HUES6 (cell line): ENCODE results near the gene SERTAD2.

Experiments used
- H3K27ac ChIP-seq: 2 replicates; pipeline ENCODE4 v1.7.0; 2013; ENCODE audit warnings: low read depth, mild to moderate bottlenecking, low read length, inconsistent platforms
- H3K27me3 ChIP-seq: 2 replicates; pipeline ENCODE4 v1.6.1; 2013; ENCODE audit warnings: low read length; ENCODE audit not compliant: control insufficient read depth, insufficient read depth
- H3K36me3 ChIP-seq: 2 replicates; pipeline ENCODE4 v1.6.1; 2013; ENCODE audit warnings: low read length; ENCODE audit not compliant: control insufficient read depth, insufficient read depth
- H3K4me1 ChIP-seq: 2 replicates; pipeline ENCODE4 v1.6.1; 2013; ENCODE audit warnings: low read length; ENCODE audit not compliant: control insufficient read depth, insufficient read depth
- H3K4me3 ChIP-seq: 2 replicates; pipeline ENCODE4 v1.5.1; 2013; ENCODE audit warnings: low read depth, low read length
- H3K9ac ChIP-seq: one replicate; pipeline ENCODE4 v1.6.1; 2013; ENCODE audit warnings: mild to moderate bottlenecking, low read length
- H3K9me3 ChIP-seq: 2 replicates; pipeline ENCODE4 v1.6.1; 2013; ENCODE audit warnings: low read depth, low read length; ENCODE audit not compliant: control insufficient read depth, insufficient read depth

SERTAD2 gene

DNA sequence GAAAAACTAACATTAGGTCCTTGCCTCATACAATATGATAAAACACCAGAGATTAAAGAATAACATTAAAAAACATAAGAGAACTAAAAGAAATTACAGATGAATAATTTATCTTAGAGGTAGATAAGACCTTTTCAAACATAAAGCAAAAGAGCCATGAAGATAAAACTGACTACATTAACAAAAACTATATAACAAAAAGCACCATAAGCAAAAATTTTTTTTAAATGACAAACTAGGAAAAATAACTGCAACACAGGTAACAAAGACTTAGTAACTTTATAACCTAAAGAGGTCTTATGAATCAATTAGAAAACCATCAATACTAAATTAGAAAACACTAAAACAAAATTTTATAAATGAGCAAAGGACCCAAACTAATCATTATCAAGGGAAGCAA is 16.3 kb upstream of the SERTAD2 start:
- no peaks in the 10 kb centered on the region for H3K9me3 ChIP-seq
- no peak overlapping the region for H3K4me3 ChIP-seq
- H3K36me3 ChIP-seq = no peaks in the 10 kb centered on the region
- peaks cover 21% of the 10 kb centered on the region for H3K4me1 ChIP-seq
- no peaks in the 10 kb centered on the region for H3K27me3 ChIP-seq
- H3K9ac ChIP-seq = no peak overlapping the region
- no peak overlapping the region for H3K27ac ChIP-seq

DNA sequence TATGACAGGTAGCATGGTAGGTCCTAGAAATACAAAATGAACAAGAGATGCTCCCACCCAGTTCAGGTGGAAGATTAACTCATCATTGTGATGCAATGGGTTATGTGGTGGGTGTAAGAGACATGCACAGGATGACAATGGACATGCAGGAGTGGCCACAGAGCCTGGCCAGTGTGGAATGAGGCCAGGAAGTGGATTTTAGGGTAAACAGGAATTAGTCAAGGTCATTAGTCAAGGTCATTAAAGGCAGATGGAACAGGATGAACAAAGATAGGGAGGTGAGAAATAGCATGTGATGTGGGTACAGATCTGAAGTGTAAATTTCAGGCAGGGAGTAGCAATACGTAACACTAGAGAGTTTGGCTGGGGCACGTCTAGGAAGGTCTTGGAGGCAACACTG is 15.6 kb upstream of the SERTAD2 start:
- Histone ChIP-seq H3K27ac (no peak overlapping the region), H3K36me3 (no peaks in the 10 kb centered on the region), H3K4me3 (no peak overlapping the region), H3K27me3 (no peaks in the 10 kb centered on the region), H3K9me3 (no peaks in the 10 kb centered on the region), H3K4me1 (peaks cover 21% of the 10 kb centered on the region), H3K9ac (no peak overlapping the region)

DNA sequence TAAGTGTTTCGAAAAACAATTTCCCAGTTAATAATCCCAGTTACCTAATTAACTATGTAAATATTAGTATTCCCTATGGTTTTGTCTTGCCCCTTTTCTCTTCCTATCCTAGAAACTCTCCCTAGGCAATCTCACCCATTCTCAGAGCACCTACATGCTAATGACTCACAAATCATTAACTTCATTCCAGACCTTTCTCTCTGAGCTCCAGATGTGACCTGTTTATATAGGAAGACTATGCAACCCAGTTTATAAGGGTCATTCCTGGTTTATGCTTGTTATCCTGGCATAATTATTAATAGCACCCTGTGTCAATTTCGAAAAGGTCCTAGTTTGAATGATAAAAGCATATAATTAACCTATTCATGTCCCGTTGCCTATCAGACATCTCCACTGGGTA is 14.8 kb upstream of the SERTAD2 start:
- Histone ChIP-seq H3K27ac (no peak overlapping the region), H3K9ac (no peak overlapping the region), H3K9me3 (no peaks in the 10 kb centered on the region), H3K36me3 (no peaks in the 10 kb centered on the region), H3K4me1 (peaks cover 21% of the 10 kb centered on the region), H3K4me3 (no peak overlapping the region), H3K27me3 (no peaks in the 10 kb centered on the region)

DNA sequence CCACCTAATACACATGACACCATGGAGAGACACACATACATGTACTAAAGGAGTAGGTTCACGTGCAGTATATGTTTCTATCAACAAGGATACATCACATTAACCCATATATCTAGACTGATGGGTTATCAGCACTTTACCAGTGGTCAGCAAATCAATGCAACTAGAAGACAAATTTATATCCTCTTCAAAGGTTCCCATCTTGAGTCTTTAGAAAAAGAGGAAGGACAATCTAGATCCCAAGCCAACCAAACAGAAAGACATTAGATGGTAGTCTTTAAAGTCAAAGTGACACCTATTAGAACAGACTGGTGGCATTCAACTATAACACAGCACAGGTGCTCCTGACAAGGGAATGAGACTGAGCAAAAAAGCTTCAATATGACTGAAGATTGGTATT is 13.8 kb upstream of the SERTAD2 start:
- H3K27ac ChIP-seq = no peak overlapping the region
- H3K27me3 ChIP-seq = no peaks in the 10 kb centered on the region
- peaks cover 21% of the 10 kb centered on the region for H3K4me1 ChIP-seq
- H3K36me3 ChIP-seq = no peaks in the 10 kb centered on the region
- no peak overlapping the region for H3K9ac ChIP-seq
- H3K4me3 ChIP-seq = no peak overlapping the region
- H3K9me3 ChIP-seq = no peaks in the 10 kb centered on the region

DNA sequence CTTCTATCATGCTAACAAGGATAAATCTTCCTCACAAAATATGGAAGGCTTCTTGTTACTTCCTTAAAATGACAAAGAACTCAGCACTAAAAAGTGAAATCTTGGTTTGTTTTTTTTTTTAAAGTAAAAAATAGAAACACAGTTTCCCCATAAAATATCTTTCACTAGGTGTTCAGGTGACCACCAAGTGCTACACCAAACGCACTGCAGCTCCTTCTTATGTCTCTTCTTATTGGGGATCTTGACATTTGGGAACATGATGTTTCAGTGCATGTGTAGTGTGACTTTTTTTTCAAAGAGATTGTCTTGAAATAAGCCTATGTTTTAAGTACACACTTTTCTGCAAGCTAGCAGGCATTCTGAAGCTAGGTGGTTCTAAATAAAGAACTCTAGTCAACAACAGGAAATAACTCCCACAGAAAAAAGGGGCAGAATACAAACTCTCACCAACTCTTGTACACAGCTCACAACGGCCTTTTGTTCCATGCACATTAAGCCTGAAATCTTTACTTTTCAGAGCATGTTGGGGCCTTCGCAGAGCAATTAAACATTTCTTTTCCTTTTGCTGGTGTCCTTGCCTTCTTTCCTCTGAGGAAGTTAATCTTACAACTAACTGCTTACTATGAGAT is 13.2 kb upstream of the SERTAD2 start:
- H3K4me3 ChIP-seq = no peak overlapping the region
- no peaks in the 10 kb centered on the region for H3K27me3 ChIP-seq
- H3K9me3 ChIP-seq = no peaks in the 10 kb centered on the region
- H3K27ac ChIP-seq = no peak overlapping the region
- H3K4me1 ChIP-seq = peaks cover 21% of the 10 kb centered on the region
- no peaks in the 10 kb centered on the region for H3K36me3 ChIP-seq
- H3K9ac ChIP-seq = no peak overlapping the region

DNA sequence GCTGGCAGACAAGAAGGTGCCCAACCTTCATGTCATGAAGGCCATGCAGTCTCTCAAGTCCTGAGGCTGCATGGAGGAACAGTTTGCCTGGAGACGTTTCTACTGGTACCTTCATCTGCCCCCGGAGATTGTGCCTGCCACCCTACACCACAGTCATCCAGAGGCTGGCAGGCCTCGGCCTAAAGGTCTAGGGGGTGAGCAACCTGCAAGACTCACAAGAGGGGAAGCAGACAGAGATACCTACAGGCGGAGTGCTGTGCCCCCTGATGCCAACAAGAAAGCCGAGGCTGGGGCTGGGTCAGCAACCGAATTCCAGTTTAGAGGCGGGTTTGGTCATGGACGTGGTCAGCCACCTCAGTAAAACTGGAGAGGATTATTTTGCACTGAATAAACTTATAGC is 12.0 kb upstream of the SERTAD2 start:
- H3K4me3 ChIP-seq = no peak overlapping the region
- no peak overlapping the region for H3K27ac ChIP-seq
- no peaks in the 10 kb centered on the region for H3K27me3 ChIP-seq
- H3K9ac ChIP-seq = no peak overlapping the region
- H3K9me3 ChIP-seq = no peaks in the 10 kb centered on the region
- peaks cover 21% of the 10 kb centered on the region for H3K4me1 ChIP-seq
- no peaks in the 10 kb centered on the region for H3K36me3 ChIP-seq

DNA sequence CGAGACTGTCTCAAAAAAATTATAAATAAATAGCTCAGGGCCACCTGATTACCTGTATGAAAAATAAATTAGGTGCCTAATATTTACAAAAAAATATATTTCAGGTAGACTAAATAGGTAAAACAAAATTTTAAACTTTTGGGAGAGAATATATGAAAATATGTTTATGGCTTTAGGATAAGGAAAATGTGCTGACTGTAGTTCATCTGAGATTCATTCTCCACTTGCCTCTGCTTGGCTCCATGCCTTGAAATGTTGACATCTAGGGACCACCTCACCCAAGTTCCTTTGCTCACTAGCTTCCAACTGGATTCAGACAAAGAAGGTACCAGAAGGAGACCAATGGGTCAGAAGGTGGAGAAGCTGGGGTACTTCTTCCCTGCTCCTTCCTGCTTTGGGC is 9.7 kb upstream of the SERTAD2 start:
- Histone ChIP-seq H3K27me3 (no peaks in the 10 kb centered on the region), H3K4me3 (no peak overlapping the region), H3K9me3 (no peaks in the 10 kb centered on the region), H3K4me1 (peaks cover 10% of the 10 kb centered on the region), H3K27ac (no peak overlapping the region), H3K36me3 (no peaks in the 10 kb centered on the region), H3K9ac (no peak overlapping the region)

DNA sequence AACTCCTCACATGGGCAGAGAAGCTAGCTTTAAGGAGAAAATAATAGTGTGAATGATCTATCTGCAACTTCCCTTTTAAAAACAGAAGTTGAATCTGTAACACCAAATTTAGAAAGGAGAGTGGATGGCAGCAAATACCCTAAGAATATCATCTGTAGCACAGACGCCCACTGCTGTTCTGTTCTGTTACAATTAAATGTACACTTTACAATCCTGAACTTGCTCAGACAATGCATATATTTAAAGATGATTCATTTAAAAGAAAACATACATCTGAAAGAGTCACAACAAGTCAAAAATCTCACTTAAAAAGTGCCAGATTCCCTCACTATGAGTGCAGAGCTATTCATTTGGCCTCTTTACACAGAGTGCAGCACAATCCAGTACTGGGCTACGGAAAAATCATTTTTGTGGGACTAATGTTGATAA is 8.0 kb upstream of the SERTAD2 start:
- Histone ChIP-seq H3K4me1 (peaks cover 5% of the 10 kb centered on the region; the same call in 1 of the 2 replicates), H3K27ac (no peak overlapping the region), H3K27me3 (no peaks in the 10 kb centered on the region), H3K9me3 (no peaks in the 10 kb centered on the region), H3K4me3 (no peak overlapping the region), H3K9ac (no peak overlapping the region), H3K36me3 (no peaks in the 10 kb centered on the region)

DNA sequence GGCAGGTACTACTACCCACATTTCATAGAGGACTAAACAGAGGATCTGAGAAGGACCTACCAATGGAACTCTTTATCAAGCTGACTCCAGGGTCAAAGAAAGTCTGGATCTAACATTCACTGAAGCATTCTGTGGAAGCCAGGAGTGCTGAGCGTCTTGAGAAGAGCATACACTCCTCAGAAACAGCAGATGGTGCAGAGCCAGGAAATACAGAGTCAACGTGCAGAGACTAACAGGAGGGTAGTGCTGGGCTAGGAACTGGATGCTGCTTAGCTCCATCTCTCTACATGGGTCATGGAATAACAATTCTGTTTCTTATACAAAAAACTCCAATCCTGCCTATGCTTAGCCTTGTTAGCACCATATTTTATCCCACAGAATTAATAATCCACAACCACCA is 5.5 kb upstream of the SERTAD2 start:
- Histone ChIP-seq H3K4me1 (peaks cover 11% of the 10 kb centered on the region; the same call in 1 of the 2 replicates), H3K36me3 (no peaks in the 10 kb centered on the region), H3K9ac (no peak overlapping the region), H3K9me3 (no peaks in the 10 kb centered on the region), H3K4me3 (no peak overlapping the region), H3K27ac (no peak overlapping the region), H3K27me3 (peaks cover 17% of the 10 kb centered on the region)

DNA sequence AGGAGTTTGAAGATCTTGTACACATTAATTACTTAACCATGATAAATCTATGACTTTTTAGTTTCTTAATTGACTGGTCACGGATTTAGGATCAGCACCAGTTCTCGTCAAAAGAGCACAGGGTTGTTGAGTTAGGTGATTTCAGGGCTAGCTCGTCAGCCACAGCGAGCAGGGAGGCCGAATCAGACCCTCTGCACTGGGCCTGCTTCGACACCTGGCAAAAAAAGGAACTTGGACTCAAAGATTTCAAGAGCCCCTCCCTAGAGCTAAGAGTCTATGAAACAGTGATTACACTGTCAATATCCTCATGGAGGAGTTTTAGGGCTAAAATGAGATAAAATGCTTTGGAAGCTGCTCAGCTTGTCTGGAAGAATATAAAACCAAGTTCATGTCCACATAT is 4.6 kb upstream of the SERTAD2 start:
- Histone ChIP-seq H3K9ac (no peak overlapping the region), H3K36me3 (no peaks in the 10 kb centered on the region), H3K4me1 (peaks cover 11% of the 10 kb centered on the region; the same call in 1 of the 2 replicates), H3K4me3 (no peak overlapping the region), H3K27ac (no peak overlapping the region), H3K9me3 (no peaks in the 10 kb centered on the region), H3K27me3 (peaks cover 17% of the 10 kb centered on the region)

DNA sequence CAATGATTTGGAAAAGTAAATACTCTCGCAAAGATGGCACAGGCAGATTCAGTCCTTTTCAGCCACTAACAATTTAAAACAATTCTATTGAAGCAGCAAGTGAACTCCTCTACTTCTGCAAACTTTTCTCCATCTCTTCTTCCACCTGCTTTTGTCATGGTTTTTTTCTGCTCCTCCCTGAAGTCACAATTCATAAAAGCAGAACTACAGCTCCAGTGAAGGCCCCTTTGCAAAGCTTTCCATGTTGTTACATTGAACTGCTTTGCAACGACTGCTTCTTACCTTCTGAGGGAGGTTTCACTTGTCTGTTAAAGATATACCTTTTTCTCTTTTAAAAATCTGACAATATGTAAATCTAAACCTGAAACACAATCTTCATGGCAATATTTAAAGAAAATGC is 3.7 kb upstream of the SERTAD2 start:
- H3K9ac ChIP-seq = no peak overlapping the region
- peaks cover 19% of the 10 kb centered on the region for H3K27me3 ChIP-seq
- no peak overlapping the region for H3K4me3 ChIP-seq
- H3K9me3 ChIP-seq = no peaks in the 10 kb centered on the region
- H3K36me3 ChIP-seq = no peaks in the 10 kb centered on the region
- peaks cover 13% of the 10 kb centered on the region for H3K4me1 ChIP-seq
- H3K27ac ChIP-seq = no peak overlapping the region

DNA sequence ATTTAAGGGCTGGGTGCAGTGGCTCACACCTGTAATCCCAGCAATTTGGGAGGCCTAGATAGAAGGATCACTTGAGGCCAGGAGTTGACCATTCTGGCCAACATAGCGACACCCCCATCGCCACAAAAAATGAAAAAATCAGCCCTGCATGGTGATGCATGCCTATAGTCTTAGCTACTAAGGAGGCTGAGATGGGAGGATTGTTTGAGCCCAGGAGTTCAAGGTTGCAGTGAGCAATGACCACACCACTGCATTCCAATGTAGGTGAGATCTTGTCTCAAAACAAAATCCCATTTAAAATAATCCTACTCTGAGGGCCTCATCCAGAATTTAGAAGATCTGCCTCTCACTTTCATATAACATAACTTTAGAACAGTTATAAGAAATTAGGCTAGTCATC is 2.7 kb upstream of the SERTAD2 start:
- Histone ChIP-seq H3K36me3 (no peaks in the 10 kb centered on the region), H3K9ac (no peak overlapping the region), H3K9me3 (no peaks in the 10 kb centered on the region), H3K27me3 (peaks cover 23% of the 10 kb centered on the region), H3K4me1 (peaks cover 20% of the 10 kb centered on the region), H3K27ac (no peak overlapping the region), H3K4me3 (no peak overlapping the region)
